Daoy (cell line): ENCODE measurements around the gene RPUSD4. TPM values are rescaled to one million over a fixed set of nuclear protein-coding genes. Genes with fewer than 3 reads are reported as not detected.
A peak's percentile ranks its signal among the peaks of the same experiment; 100 is the strongest.

Source experiments
- DNase-seq: peaks from one replicate; pipeline ENCODE4 v3.0.0-alpha.2; 2015; ENCODE audit warnings: low read depth
- total RNA-seq: library from RNA; depleted of rRNA; stranded (reverse); fragments of >200 nt; shearing (Covaris generic); gene quantifications from 2 replicates; pipeline ENCODE4 v1.2.3, GENCODE V29; 2014

The RPUSD4 gene
- total RNA-seq, 1 experiment from 2014 or later = 19.0 TPM

DNA sequence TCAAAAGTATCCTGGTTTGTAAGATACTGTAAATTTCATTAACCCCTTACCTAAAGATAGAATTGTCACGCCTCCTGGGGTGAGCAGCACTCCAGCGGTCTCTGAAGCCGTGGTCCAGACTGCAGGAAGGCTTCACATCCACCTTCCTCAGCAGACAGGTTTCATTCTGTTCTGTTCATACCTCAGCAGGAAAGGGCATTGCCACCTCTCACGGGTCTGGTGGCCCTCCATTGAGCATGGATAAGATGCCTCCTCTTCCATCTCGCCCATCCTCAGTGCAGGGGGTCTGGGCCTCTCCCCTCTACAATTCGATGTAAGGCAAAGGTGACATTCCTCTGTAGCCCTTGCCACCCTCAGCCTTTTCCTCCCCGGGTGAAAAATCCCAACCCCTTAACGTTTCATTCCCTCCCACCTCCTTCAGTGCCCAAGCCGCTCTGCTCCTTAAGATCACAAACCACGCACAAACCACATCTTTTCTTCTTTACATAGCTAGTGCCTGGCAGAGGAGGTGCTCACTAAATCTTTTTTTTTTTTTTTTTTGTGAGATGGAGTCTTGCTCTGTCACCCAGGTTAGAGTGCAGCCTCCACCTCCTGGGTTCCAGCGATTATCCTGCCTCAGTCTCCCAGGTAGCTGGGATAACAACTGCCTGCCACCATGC is 28.5 kb downstream of the RPUSD4 start:
- DNase-seq = no peak

DNA sequence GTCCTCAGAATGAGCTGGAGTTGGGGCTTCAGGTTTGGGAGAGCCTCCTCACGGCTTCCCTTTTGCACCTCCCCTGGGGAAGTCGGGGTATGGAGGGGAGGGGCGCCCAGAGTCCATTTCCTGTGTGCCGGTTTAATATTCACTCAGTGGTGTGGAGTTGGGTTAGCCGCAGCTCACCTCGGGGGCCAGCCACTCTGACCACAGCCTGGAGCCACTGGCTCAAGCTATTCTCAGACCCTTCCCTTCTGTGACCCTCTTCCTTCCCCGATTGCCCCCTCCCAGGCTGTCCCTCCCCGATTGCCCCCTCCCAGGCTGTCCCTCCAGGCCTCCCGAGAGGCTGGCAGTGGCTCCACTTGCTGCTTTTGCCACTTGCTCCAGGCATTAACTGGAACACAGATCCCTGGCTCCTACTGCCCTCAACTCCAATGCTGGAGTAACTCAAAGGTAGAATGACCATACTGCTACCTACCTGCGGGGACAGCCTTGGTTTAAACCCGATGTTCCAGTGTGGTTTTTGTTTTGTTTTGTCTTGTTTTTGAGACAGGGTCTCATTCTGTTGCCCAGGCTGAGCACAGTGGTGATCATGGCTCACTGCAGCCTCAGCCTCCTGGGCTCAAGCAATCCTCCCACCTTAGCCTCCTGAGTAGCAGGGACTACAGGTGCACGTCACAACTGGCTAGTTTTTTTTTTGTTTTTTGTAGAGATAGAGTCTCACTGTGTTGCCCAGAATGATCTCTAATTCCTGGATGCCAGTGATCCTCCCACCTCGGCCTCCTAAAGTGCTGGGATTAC is 29.3 kb downstream of the RPUSD4 start:
- DNase-seq = no peak

- DNase-seq = no peak
Measured at GRCh38 chr11:126176853-126177470, 34.5 kb downstream of the RPUSD4 start.

DNA sequence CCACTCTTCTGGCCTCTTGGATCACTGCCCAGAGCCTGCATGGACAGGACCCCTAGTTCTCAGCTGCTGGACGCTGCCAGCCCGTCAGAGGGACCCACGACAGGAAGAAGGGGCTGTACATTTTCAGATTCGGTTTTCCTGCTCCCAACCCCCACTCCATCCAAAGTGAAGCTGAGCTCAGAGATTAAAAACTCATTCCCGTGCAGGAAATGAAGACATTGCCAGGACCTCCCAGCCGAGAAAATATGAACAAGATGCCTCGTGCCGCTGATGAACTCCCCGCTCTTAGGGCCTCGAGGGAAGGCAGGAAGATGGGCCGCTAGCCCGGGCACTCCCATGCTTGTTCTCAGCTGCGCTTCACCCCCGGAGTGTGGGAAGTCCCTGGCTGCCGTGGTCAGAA is 36.1 kb downstream of the RPUSD4 start:
- DNase-seq = no peak

- no peak for DNase-seq
Measured at GRCh38 chr11:126174816-126175215, 36.6 kb downstream of the RPUSD4 start.

DNA sequence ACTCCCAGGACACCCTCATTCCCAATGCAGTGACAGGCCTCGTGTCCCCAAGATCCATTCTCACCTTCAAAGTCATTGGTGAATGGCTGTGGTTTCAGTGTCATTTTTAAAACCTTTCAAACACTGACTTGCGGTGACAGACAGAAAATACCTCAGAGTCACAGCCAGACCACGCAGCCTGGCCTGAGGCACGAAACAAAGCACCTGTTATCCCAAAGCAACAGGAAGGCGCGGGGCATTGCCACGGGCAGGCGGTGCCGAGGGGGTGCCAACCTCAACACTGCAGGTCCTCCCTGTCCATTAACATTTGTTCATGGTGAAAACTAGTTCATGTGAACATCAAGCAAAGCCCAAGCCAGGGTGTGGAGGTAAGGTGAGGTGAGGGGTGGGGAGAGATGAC is 38.2 kb downstream of the RPUSD4 start:
- no peak for DNase-seq

GRCh38 chr11:126172596-126173038 is 38.8 kb downstream of the RPUSD4 start:
- no peak for DNase-seq

DNA sequence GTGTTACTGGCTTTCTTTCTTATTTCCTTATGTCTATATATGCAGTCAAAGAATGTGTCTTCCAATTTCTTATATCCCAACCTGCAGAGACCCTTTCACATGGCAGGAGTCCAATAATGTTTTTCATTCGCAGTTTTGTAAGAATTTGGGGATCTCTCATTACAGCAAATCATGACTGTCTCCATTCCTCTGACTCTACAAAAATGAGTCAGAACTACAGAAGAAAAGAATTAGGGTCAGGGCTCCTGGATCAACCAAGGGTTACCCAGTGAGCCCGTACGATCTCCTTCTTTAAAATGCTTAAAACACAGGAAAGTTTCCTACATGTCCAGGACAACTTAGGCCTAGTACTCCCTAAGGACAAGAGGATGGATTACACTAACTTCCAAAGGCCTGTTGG is 42.2 kb downstream of the RPUSD4 start:
- no peak for DNase-seq

DNA sequence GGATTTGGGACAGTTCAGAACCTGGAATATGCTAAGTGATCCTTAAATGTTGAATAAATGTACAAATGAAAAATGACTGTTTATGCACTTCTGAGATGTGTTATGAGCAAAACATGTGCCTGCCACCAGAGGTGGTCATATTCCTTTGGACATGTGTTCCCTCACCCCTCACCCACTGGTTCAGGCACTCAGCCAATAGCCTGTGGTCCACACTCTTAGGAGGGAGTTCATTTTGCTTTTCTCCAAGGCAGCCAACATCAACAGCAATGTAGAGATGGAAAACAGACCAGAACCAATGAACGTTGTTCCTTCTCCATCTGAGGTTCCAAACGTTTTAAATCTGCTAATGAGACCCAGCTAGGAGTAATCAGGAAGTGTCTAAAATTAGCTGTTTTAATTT is 44.0 kb downstream of the RPUSD4 start:
- peak; percentile 26 for DNase-seq

- no peak for DNase-seq
Measured at GRCh38 chr11:126166413-126166812, 45.0 kb downstream of the RPUSD4 start.

GRCh38 chr11:126165757-126166156 is 45.7 kb downstream of the RPUSD4 start:
- DNase-seq = no peak

GRCh38 chr11:126165311-126165720 is 46.1 kb downstream of the RPUSD4 start:
- DNase-seq = no peak

GRCh38 chr11:126164781-126165180 is 46.7 kb downstream of the RPUSD4 start:
- DNase-seq = no peak

- no peak for DNase-seq
Measured at GRCh38 chr11:126163779-126164178, 47.7 kb downstream of the RPUSD4 start.

DNA sequence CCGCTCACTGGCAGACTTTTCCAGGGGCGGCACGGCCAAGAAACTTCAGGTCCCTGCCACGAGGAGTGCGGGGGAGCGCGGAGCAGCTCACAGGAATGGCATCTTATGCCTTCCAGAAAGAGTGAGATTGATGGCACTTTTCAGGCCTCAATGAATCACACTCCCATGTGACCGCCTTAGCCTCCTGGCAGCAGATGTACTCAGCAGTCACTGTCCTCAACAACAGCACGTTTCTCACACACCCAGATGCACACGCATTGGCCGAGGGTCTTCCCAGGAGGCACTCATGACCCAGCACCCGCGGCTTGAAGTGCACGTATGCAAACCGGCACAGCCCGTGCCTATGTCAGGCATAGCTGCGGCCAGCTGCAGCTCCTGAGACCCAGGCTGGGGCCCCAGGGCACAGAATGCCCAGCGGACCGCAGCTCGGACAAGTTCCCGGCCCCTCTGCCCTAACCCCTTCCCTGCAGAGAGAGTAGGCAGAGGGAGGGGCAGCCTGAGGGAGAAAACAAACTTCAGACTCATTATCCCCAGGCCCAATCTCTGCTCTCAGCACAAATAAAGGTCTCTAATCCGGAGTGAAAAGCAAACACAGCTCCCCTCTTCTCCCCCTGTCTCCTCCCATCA is 48.3 kb downstream of the RPUSD4 start:
- DNase-seq = peak; percentile 93

DNA sequence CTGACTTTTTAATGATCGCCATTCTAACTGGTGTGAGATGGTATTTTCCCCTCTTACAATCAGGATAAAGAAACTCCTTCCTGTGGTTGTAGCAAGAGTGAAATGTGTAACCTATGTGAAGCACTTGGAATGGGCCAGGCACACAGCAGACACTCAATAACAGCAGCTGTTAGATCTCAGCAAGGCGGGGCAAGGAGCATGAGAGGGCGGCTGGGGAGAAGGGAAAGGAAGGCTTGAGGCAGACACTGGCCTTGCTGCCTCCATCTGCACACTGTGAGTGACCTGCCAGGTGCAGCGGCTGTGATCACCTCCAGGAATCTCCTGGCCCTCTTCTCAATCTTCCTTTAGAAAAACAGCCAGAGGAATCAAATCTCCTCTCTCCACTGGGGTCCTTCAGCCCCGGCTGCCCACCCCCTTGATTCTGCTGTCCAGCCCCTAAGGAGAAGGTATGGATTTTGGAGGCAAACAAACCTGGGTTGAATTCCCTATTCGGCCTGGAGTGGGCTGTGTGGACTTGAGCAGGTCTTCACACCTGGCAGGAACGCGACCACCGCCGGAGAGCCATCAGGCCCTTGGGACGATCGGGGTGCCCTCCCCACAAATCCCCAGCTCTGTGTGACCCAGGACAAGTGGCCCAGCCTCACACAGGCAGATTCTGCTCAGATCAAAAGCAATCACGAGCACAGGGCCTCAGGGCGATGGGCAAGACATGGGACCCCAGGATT is 49.0 kb downstream of the RPUSD4 start:
- DNase-seq = no peak

- DNase-seq = no peak
Measured at GRCh38 chr11:126161023-126161391, 50.4 kb downstream of the RPUSD4 start.

DNA sequence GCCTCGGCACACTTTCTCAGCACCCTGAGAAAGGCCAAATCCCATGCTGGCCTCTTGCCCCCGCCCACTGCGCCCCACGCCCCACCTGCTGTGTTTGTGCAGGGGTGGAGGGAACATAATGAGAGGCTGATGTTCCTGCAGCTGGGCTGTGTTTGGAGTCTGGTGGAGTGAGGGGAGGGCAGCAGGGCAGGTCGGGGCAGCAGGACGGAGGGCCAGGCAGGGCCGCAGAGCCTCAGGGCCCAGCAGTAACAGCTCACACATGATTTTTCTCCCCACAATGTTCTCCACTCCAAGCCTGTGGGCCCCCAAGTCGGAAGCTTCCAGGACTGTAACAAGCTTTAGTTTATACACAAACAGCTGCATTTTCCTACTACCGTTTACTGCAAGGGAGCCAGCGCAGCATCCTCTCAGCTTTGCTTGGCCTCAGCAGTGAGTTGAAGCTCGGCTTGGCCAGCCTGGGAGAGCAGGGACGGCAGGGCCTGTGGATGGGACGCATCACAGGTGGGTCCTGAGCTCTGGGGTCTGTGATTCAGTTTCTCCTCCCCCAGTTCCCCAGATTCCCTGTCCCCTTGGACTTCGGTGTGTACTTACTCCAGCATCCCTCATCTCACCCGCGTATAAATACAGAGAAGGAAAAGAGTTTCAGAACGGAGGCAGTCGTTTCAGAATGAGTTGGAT is 51.0 kb downstream of the RPUSD4 start:
- no peak for DNase-seq

- no peak for DNase-seq
Measured at GRCh38 chr11:126159719-126160344, 51.6 kb downstream of the RPUSD4 start.

DNA sequence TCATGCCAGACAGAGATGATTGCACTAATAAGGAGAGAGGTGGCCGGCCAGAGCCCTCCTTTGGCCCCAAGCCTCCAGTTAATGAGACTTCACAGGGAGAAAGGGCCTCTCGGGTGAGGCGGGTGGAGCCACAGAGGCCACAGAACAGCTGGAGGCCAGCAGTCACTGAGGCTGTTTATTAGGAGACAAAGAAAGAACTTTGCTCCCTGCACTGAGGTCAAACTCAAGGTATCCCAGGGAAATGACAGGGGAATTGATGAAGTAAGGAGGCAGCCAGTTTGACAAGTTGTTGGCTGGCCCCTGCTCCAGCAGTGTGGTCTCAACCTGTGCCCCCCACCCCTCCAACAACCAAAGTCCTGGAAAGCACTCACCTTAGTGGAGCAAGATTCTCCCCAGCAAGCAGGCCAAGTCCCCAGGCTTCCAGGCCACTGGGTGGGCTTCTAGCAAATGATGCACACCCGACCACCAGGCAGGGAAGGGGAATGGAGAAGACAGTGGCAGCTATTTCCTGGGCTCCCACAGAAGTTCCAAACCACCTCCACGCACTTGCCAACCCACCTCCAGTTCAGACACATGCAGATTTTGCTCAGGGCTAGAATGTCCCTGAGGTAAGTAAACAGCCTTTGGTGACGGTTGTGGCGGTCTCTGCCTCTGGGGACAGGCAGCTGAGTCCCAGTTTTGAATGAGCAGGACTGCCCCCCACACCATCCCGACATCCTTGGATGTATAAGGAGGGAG is 53.2 kb downstream of the RPUSD4 start:
- DNase-seq = no peak
